HepG2 (cell line): ENCODE data around the gene MEIS1. TPM values are rescaled to one million over a fixed set of nuclear protein-coding genes. Genes with fewer than 3 reads are reported as not detected.

Experiments
- ARHGAP35 ChIP-seq: sonication (generic); formaldehyde crosslinking; IDR thresholded peaks from 2 replicates; pipeline ENCODE4 v1.9.0; 2022; ENCODE audit warnings: mild to moderate bottlenecking, inconsistent platforms, moderate library complexity, missing genetic modification reagents, borderline replicate concordance
- ATRX ChIP-seq: sonication (generic); formaldehyde crosslinking; IDR thresholded peaks from 2 replicates; pipeline ENCODE4 v1.4.0; 2020; ENCODE audit warnings: missing genetic modification reagents, borderline replicate concordance
- BCL6 ChIP-seq: IDR thresholded peaks from 2 replicates; pipeline ENCODE4 v1.6.1; 2016; ENCODE audit warnings: missing genetic modification reagents, missing compliant biosample characterization
- CBX5 ChIP-seq: sonication (generic); formaldehyde crosslinking; IDR thresholded peaks from 2 replicates; pipeline ENCODE4 v1.4.0; 2020; ENCODE audit warnings: missing genetic modification reagents, borderline replicate concordance
- E2F1 ChIP-seq: sonication (generic); formaldehyde crosslinking; IDR thresholded peaks from 2 replicates; pipeline ENCODE4 v1.5.0; 2020; ENCODE audit warnings: missing genetic modification reagents
- GFI1 ChIP-seq: sonication (generic); formaldehyde crosslinking; IDR thresholded peaks from 2 replicates; pipeline ENCODE4 v1.5.0; 2020; ENCODE audit warnings: missing genetic modification reagents, mild to moderate bottlenecking, borderline replicate concordance
- HES4 ChIP-seq: sonication (generic); formaldehyde crosslinking; IDR thresholded peaks from 2 replicates; pipeline ENCODE4 v1.9.0; 2021; ENCODE audit warnings: mild to moderate bottlenecking, missing genetic modification reagents, borderline replicate concordance
- KDM5B ChIP-seq: sonication (generic); formaldehyde crosslinking; IDR thresholded peaks from 2 replicates; pipeline ENCODE4 v1.4.0; 2020; ENCODE audit warnings: missing genetic modification reagents, mild to moderate bottlenecking, borderline replicate concordance
- NFYC ChIP-seq: IDR thresholded peaks from 2 replicates; pipeline ENCODE4 v1.6.1; 2016; ENCODE audit warnings: missing genetic modification reagents, missing compliant biosample characterization
- PHF20 ChIP-seq: sonication (generic); formaldehyde crosslinking; IDR thresholded peaks from 2 replicates; pipeline ENCODE4 v1.5.0; 2020; ENCODE audit warnings: mild to moderate bottlenecking, missing genetic modification reagents
- PHF21A ChIP-seq: sonication (generic); formaldehyde crosslinking; IDR thresholded peaks from 2 replicates; pipeline ENCODE4 v1.5.0; 2020; ENCODE audit warnings: mild to moderate bottlenecking, missing genetic modification reagents
- SIN3B ChIP-seq: fragments of 150-350 bp; IDR thresholded peaks from 2 replicates; pipeline ENCODE4 v1.6.1; 2014; ENCODE audit warnings: low read length
- ZBTB10 ChIP-seq: sonication (generic); formaldehyde crosslinking; IDR thresholded peaks from 2 replicates; pipeline ENCODE4 v1.4.0; 2020; ENCODE audit warnings: missing genetic modification reagents, borderline replicate concordance
- ZNF235 ChIP-seq: sonication (generic); formaldehyde crosslinking; IDR thresholded peaks from 2 replicates; pipeline ENCODE4 v1.8.1; 2023; ENCODE audit warnings: mild to moderate bottlenecking, missing genetic modification reagents, borderline replicate concordance
- ZNF564 ChIP-seq: sonication (generic); formaldehyde crosslinking; IDR thresholded peaks from 2 replicates; pipeline ENCODE4 v1.8.1; 2023; ENCODE audit warnings: mild to moderate bottlenecking, missing genetic modification reagents
- ZNF674 ChIP-seq: sonication (generic); formaldehyde crosslinking; IDR thresholded peaks from 2 replicates; pipeline ENCODE4 v1.5.0; 2020; ENCODE audit warnings: low read depth, mild to moderate bottlenecking, missing genetic modification reagents
- ZNF780A ChIP-seq: sonication (generic); formaldehyde crosslinking; IDR thresholded peaks from 2 replicates; pipeline ENCODE4 v1.8.0; 2022; ENCODE audit warnings: mild to moderate bottlenecking, missing genetic modification reagents, moderate library complexity
- polyA plus RNA-seq, 8 experiments: library from polyadenylated mRNA; depleted of rRNA in 3 of 8; stranded (reverse) in 7 of 8; unstranded in 1 of 8; fragments of >200 nt; fragmentation: Illumina TruSeq in 4 of 8; extraction: Trizol in 4 of 8; gene quantifications; 2 replicates each; pipeline versions ENCODE4 v1.2.1 to v1.2.3, GENCODE V29; 2011 to 2016; ENCODE audit warnings: low read depth in 4 of 8, missing spikeins in 1 of 8, mixed read lengths in 1 of 8; ENCODE audit not compliant: insufficient read depth in 1 of 8
- total RNA-seq, 5 experiments: library from RNA; depleted of rRNA; stranded (reverse); fragments of >200 nt; fragmentation: Illumina TruSeq; extraction: Trizol; gene quantifications; 2 replicates each; pipeline ENCODE4 v1.2.3, GENCODE V29; 2016; ENCODE audit warnings: low read depth in 1 of 5
- TF ChIP-seq, protein P1 (sequence below): IDR thresholded peaks from 2 replicates; pipeline ENCODE4 v1.6.1; 2016; ENCODE audit warnings: missing biosample characterization, missing genetic modification reagents, low read depth
- TF ChIP-seq, protein P2 (sequence below): sonication (generic); formaldehyde crosslinking; IDR thresholded peaks from 2 replicates; pipeline ENCODE4 v1.8.0; 2022; ENCODE audit warnings: low read depth, missing genetic modification reagents
- TF ChIP-seq, protein P3 (sequence below): sonication (generic); formaldehyde crosslinking; IDR thresholded peaks from 2 replicates; pipeline ENCODE4 v1.5.1; 2020; ENCODE audit warnings: mild to moderate bottlenecking, missing genetic modification reagents, moderate library complexity

The MEIS1 gene
- total and polyA plus RNA-seq, 2 of the 13 experiments (the other 11 are each of a cell fraction or from before 2014, with no cell fraction given), result 3.8 to 6.0 TPM

DNA sequence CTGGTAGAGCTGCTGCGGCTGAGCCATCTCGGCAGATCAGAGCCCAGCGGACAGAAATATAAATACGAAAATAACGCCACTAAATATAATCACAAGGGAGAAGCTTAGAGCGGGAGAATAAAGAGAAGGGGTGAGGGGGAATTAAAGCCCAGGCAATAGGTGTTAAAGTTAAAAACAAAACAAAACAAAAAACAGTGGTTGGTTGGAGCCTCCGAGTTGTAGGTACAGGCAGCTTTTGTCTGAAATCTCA is 1.3 kb upstream of the MEIS1 start (continued):
- peak; percentile 10; the same call in 1 of the 2 replicates for TF ChIP-seq GFI1 (CRISPR knock-in tag)
- no peak for TF ChIP-seq ATRX
- no peak for TF ChIP-seq CBX5 (CRISPR knock-in tag)
- TF ChIP-seq BCL6 (CRISPR knock-in tag), result no peak
- TF ChIP-seq, protein P1, sequence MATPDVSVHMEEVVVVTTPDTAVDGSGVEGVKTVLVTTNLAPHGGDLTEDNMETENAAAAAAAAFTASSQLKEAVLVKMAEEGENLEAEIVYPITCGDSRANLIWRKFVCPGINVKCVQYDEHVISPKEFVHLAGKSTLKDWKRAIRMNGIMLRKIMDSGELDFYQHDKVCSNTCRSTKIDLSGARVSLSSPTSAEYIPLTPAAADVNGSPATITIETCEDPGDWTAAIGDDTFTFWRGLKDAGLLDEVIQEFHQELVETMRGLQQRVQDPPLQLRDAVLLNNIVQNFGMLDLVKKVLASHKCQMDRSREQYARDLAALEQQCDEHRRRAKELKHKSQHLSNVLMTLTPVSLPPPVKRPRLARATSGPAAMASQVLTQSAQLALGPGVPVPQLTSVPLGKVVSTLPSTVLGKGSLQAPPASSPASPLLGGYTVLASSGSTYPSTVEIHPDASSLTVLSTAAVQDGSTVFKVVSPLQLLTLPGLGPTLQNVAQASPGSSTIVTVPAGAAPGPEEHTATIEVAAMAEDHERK (CRISPR knock-in tag), result no peak
- TF ChIP-seq NFYC (CRISPR knock-in tag), result no peak
- TF ChIP-seq ZBTB10 (CRISPR knock-in tag), result no peak
- 0 out of 2 replicates have a peak, but pooled peaks have one; percentile 3 for TF ChIP-seq PHF20 (CRISPR knock-in tag)
- TF ChIP-seq ZNF564 (CRISPR knock-in tag), result no peak
- no peak for TF ChIP-seq E2F1 (CRISPR knock-in tag)
- TF ChIP-seq ZNF780A, result no peak
- TF ChIP-seq, protein P2, sequence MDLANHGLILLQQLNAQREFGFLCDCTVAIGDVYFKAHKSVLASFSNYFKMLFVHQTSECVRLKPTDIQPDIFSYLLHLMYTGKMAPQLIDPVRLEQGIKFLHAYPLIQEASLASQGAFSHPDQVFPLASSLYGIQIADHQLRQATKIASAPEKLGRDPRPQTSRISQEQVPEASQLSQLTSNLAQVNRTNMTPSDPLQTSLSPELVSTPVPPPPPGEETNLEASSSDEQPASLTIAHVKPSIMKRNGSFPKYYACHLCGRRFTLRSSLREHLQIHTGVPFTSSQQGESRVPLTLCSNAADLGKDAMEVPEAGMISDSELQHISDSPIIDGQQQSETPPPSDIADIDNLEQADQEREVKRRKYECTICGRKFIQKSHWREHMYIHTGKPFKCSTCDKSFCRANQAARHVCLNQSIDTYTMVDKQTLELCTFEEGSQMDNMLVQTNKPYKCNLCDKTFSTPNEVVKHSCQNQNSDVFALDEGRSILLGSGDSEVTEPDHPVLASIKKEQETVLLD, result no peak
- TF ChIP-seq KDM5B, result no peak
- no peak for TF ChIP-seq ZNF235 (CRISPR knock-in tag)
- TF ChIP-seq ZNF674 (CRISPR knock-in tag), result 0 out of 2 replicates have a peak, but pooled peaks have one; percentile 20
- no peak for TF ChIP-seq SIN3B
- TF ChIP-seq, protein P3, sequence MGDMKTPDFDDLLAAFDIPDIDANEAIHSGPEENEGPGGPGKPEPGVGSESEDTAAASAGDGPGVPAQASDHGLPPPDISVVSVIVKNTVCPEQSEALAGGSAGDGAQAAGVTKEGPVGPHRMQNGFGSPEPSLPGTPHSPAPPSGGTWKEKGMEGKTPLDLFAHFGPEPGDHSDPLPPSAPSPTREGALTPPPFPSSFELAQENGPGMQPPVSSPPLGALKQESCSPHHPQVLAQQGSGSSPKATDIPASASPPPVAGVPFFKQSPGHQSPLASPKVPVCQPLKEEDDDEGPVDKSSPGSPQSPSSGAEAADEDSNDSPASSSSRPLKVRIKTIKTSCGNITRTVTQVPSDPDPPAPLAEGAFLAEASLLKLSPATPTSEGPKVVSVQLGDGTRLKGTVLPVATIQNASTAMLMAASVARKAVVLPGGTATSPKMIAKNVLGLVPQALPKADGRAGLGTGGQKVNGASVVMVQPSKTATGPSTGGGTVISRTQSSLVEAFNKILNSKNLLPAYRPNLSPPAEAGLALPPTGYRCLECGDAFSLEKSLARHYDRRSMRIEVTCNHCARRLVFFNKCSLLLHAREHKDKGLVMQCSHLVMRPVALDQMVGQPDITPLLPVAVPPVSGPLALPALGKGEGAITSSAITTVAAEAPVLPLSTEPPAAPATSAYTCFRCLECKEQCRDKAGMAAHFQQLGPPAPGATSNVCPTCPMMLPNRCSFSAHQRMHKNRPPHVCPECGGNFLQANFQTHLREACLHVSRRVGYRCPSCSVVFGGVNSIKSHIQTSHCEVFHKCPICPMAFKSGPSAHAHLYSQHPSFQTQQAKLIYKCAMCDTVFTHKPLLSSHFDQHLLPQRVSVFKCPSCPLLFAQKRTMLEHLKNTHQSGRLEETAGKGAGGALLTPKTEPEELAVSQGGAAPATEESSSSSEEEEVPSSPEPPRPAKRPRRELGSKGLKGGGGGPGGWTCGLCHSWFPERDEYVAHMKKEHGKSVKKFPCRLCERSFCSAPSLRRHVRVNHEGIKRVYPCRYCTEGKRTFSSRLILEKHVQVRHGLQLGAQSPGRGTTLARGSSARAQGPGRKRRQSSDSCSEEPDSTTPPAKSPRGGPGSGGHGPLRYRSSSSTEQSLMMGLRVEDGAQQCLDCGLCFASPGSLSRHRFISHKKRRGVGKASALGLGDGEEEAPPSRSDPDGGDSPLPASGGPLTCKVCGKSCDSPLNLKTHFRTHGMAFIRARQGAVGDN (CRISPR knock-in tag), result no peak; the same call in 1 of the 2 replicates
- no peak for TF ChIP-seq ARHGAP35
- TF ChIP-seq HES4 (CRISPR knock-in tag), result no peak
- 0 out of 2 replicates have a peak, but pooled peaks have one; percentile 3 for TF ChIP-seq PHF21A (CRISPR knock-in tag)
